ENCODE results near the gene HSPA12B. TPM values are rescaled to one million over a fixed set of nuclear protein-coding genes. Genes with fewer than 3 reads are reported as not detected.

Gene HSPA12B
- total RNA-seq, 1 experiment from 2014 or later = 2.7 TPM

GRCh38 chr20:3787324-3788014 is 55.0 kb downstream of the HSPA12B start:
- peaks cover 15 to 18% of the 10 kb centered on the region in 2 experiments for H3K4me1 Mint-ChIP-seq
- Histone ChIP-seq H3K14ac (ENCODE audit: insufficient read depth, low read length) (no peak overlapping the region), H3K4me1 (ENCODE audit: insufficient read depth, low read length) (no peaks in the 10 kb centered on the region), H2BK12ac (ENCODE audit: insufficient read length, low read depth, low read length) (no peak overlapping the region), H4K8ac (replicated peaks; ENCODE audit: insufficient read length, low read depth, low read length) (no peak overlapping the region), H3K79me1 (ENCODE audit: insufficient read depth, low read depth, low read length, poor library complexity, severe bottlenecking) (no peaks in the 10 kb centered on the region), H3K23ac (ENCODE audit: insufficient read length, low read depth, low read length) (no peak overlapping the region), H4K91ac (ENCODE audit: insufficient read length, low read depth, low read length) (no peak overlapping the region), H2BK20ac (ENCODE audit: low read depth, low read length, poor library complexity, severe bottlenecking) (no peak overlapping the region), H3K9me3 (ENCODE audit: control insufficient read depth, low read depth, low read length) (no peaks in the 10 kb centered on the region), H3K79me2 (ENCODE audit: insufficient read depth, low read length) (no peaks in the 10 kb centered on the region), H3K4ac (ENCODE audit: low read depth, low read length) (no peak overlapping the region), H3K27ac (ENCODE audit: insufficient read length, low read depth, low read length) (no peak overlapping the region), H2AK5ac (ENCODE audit: insufficient read length, low read length) (no peak overlapping the region), H4K20me1 (ENCODE audit: control insufficient read depth, insufficient read depth, insufficient read length) (no peaks in the 10 kb centered on the region), H3K27me3 (ENCODE audit: insufficient read depth, low read length) (no peaks in the 10 kb centered on the region), H3K4me2 (ENCODE audit: insufficient read depth, insufficient read length, low read length) (peak overlapping the region; percentile 57), H3K9ac (ENCODE audit: extremely low read depth, insufficient read length, low read length) (no peak overlapping the region), H2BK15ac (ENCODE audit: low read depth, low read length) (no peak overlapping the region), H2AFZ (ENCODE audit: low read length) (no peak overlapping the region), H4K5ac (ENCODE audit: insufficient read length, low read depth, low read length) (no peak overlapping the region), H3T11ph (ENCODE audit: low read length) (no peak overlapping the region), H2BK5ac (ENCODE audit: insufficient read length, low read length) (no peak overlapping the region), H3K18ac (ENCODE audit: insufficient read length, low read depth, low read length) (no peak overlapping the region), H3K56ac (ENCODE audit: insufficient read length, low read depth, low read length) (no peak overlapping the region), H2BK120ac (ENCODE audit: low read depth, low read length, poor library complexity, severe bottlenecking) (no peak overlapping the region), H3K23me2 (ENCODE audit: insufficient read length, low read depth, low read length, poor library complexity, severe bottlenecking) (peaks cover 7% of the 10 kb centered on the region)
- H3K27me3 Mint-ChIP-seq (ENCODE audit: low read depth) = peaks cover 31% of the 10 kb centered on the region
- peak overlapping the region; percentile 48 to 62; a peak in 4 of 5 replicates for H3K4me3 Mint-ChIP-seq
- no peaks in the 10 kb centered on the region for H3K9me3 Mint-ChIP-seq
- no CpG with 5 or more reads among the region's 5 CpGs for WGBS (ENCODE audit: extremely low coverage, insufficient read length, low lambda C conversion rate)
- TF ChIP-seq CTCF (conservative IDR thresholded peaks at IDR 0.05) = no peak
- no peak for DNase-seq
- H3K36me3 Mint-ChIP-seq (ENCODE audit: insufficient read depth in 1 of 3, low read depth in 3 of 3) = peaks cover 5 to 12% (median 8%) of the 10 kb centered on the region in 3 experiments; a peak in 6 of 7 replicates
- H3K27ac Mint-ChIP-seq = no peak overlapping the region

All from H9 (cell line).